HepG2 (cell line): ENCODE data around the gene PPP2R2B. TPM values are rescaled to one million over a fixed set of nuclear protein-coding genes. Genes with fewer than 3 reads are reported as not detected.

ENCODE experiments used
- ATAC-seq: fragments of 200-7000 bp; cut with Tn5 transposase; 3 replicates; pipeline ENCODE4 v1.9.1; 2020; ENCODE audit warnings: mild to moderate bottlenecking, moderate library complexity
- BruUV-seq: library from RNA; stranded (reverse); fragments of 400-500 nt; replicated peaks from 2 replicates; lab custom pipeline; 2021; lab: Mats Ljungman, UMichigan
- CTCF ChIA-PET: fragments of 300-600 bp; formaldehyde crosslinking; extraction: SDS; loops from one replicate; lab custom pipeline; 2021; ENCODE audit warnings: low total read pairs, inconsistent platforms, low intra/inter-chr PET ratio; lab: Yijun Ruan, JAX
- POLR2A ChIA-PET: fragments of 350-600 bp; sonication (Branson Sonifier 250); formaldehyde crosslinking; loops from one replicate; lab custom pipeline; 2020; ENCODE audit warnings: antibody characterized with exemption, inconsistent platforms; lab: Yijun Ruan, JAX
- DNase-seq: peaks from one replicate; pipeline ENCODE4 v3.0.0-alpha.2; 2015; ENCODE audit warnings: low spot score
- FAIRE-seq: peaks from 3 replicates; lab custom pipeline; 2011; peaks lifted over from hg19 to GRCh38; lab: Jason Lieb, UNC
- H2AFZ ChIP-seq: one replicate; pipeline ENCODE4 v1.6.1; 2011; ENCODE audit warnings: low read length, inconsistent platforms
- H3K27ac ChIP-seq: fragments of 300-600 bp; 3 replicates; pipeline ENCODE4 v1.8.0; 2011; ENCODE audit warnings: mixed run types, mild to moderate bottlenecking, mixed read lengths, low read length, inconsistent platforms; ENCODE audit not compliant: insufficient read depth; ENCODE audit errors: extremely low read length
- H3K27me3 ChIP-seq, 2 experiments: fragments of 200-600 bp in 1 of 2; 2 replicates in 1 of 2; 3 replicates in 1 of 2; pipeline versions ENCODE4 v1.6.0 to v1.8.0; 2011; ENCODE audit warnings: low read length in 2 of 2, mild to moderate bottlenecking in 2 of 2, moderate library complexity in 2 of 2, inconsistent platforms in 1 of 2; ENCODE audit not compliant: insufficient read depth in 2 of 2, control insufficient read depth in 1 of 2
- H3K36me3 ChIP-seq, 2 experiments: fragments of 200-600 bp in 1 of 2; replicated peaks in 1 of 2; 2 replicates in 1 of 2; 3 replicates in 1 of 2; pipeline versions ENCODE4 v1.5.1 to v1.8.0; 2011; ENCODE audit warnings: low read length in 2 of 2, inconsistent platforms in 1 of 2; ENCODE audit not compliant: insufficient read depth in 2 of 2, control insufficient read depth in 1 of 2
- H3K4me1 ChIP-seq: 2 replicates; pipeline ENCODE4 v1.5.1; 2012; ENCODE audit warnings: low read length, inconsistent platforms; ENCODE audit not compliant: insufficient read depth
- H3K4me2 ChIP-seq: 2 replicates; pipeline ENCODE4 v1.6.0; 2011; ENCODE audit warnings: low read depth, low read length, inconsistent platforms
- H3K4me3 ChIP-seq, 3 experiments: fragments of 200-600 bp in 1 of 3; sonication (generic), shearing (Covaris generic) in 1 of 3; replicated peaks in 1 of 3; 2 replicates each; pipeline ENCODE4 v1.5.1; 2011 to 2016; ENCODE audit warnings: low read length in 3 of 3, inconsistent platforms in 2 of 3, low read depth in 2 of 3, mild to moderate bottlenecking in 2 of 3, control low read depth in 1 of 3, mixed read lengths in 1 of 3; ENCODE audit not compliant: insufficient read depth in 1 of 3
- H3K79me2 ChIP-seq: one replicate; pipeline ENCODE4 v1.6.1; 2011; ENCODE audit warnings: low read length, inconsistent platforms; ENCODE audit not compliant: insufficient read depth
- H3K9ac ChIP-seq: 2 replicates; pipeline ENCODE4 v1.6.0; 2011; ENCODE audit warnings: mild to moderate bottlenecking, low read depth, low read length, inconsistent platforms; ENCODE audit not compliant: insufficient read depth
- H3K9me3 ChIP-seq: 2 replicates; pipeline ENCODE4 v1.5.1; 2012; ENCODE audit warnings: mild to moderate bottlenecking, low read length
- H4K20me1 ChIP-seq: 2 replicates; pipeline ENCODE4 v1.6.0; 2011; ENCODE audit warnings: inconsistent platforms, mild to moderate bottlenecking, low read length, moderate library complexity; ENCODE audit not compliant: insufficient read depth
- MED1 ChIP-seq: sonication (generic); formaldehyde crosslinking; IDR thresholded peaks from 2 replicates; pipeline ENCODE4 v1.4.0; 2020; ENCODE audit warnings: missing genetic modification reagents
- NCOA2 ChIP-seq: sonication (generic); formaldehyde crosslinking; IDR thresholded peaks from 2 replicates; pipeline ENCODE4 v1.8.0; 2022; ENCODE audit warnings: inconsistent platforms
- ZNF407 ChIP-seq: sonication (generic); formaldehyde crosslinking; IDR thresholded peaks from one replicate; pipeline ENCODE4 v1.5.1; 2020; ENCODE audit warnings: mild to moderate bottlenecking, missing genetic modification reagents; ENCODE audit errors: not compliant biosample characterization
- WGBS: methylation state at CpG from one replicate; pipeline ENCODE4 v1.1.6; 2017; ENCODE audit warnings: low lambda C conversion rate; 5-methylcytosine and 5-hydroxymethylcytosine counted together
- in situ Hi-C: cut with HindIII; loops from 2 replicates; pipeline ENCODE4 v1.10.0; 2017; ENCODE audit warnings: low pct_unique_long_range_greater_than_20kb; ENCODE audit not compliant: extremely low pct_ligation_motif_present
- intact Hi-C: fragments of 100-400 bp; cut with micrococcal nuclease; formaldehyde crosslinking; loops from one replicate; pipeline ENCODE4 v1.10.0; 2022; ENCODE audit not compliant: unreplicated experiment
- polyA plus RNA-seq, 8 experiments: library from polyadenylated mRNA; depleted of rRNA in 3 of 8; stranded (reverse) in 7 of 8; unstranded in 1 of 8; fragments of >200 nt; fragmentation: Illumina TruSeq in 4 of 8; extraction: Trizol in 4 of 8; gene quantifications; 2 replicates each; pipeline versions ENCODE4 v1.2.1 to v1.2.3, GENCODE V29; 2011 to 2016; ENCODE audit warnings: low read depth in 4 of 8, missing spikeins in 1 of 8, mixed read lengths in 1 of 8; ENCODE audit not compliant: insufficient read depth in 1 of 8
- total RNA-seq, 5 experiments: library from RNA; depleted of rRNA; stranded (reverse); fragments of >200 nt; fragmentation: Illumina TruSeq; extraction: Trizol; gene quantifications; 2 replicates each; pipeline ENCODE4 v1.2.3, GENCODE V29; 2016; ENCODE audit warnings: low read depth in 1 of 5

PPP2R2B gene
- total and polyA plus RNA-seq, 2 of the 13 experiments (the other 11 are each of a cell fraction or from before 2014, with no cell fraction given): not detected

GRCh38 chr5:146902471-146902870, 23.9 kb upstream of the PPP2R2B start:
- Histone ChIP-seq H2AFZ (no peak overlapping the region), H3K27ac (no peak overlapping the region), H3K9me3 (no peaks in the 10 kb centered on the region), H3K4me1 (no peaks in the 10 kb centered on the region), H3K9ac (no peak overlapping the region), H3K36me3 (no peaks in the 10 kb centered on the region), H3K27me3 (no peaks in the 10 kb centered on the region), H3K79me2 (no peaks in the 10 kb centered on the region), H3K4me2 (no peak overlapping the region), H4K20me1 (no peaks in the 10 kb centered on the region), H3K4me3 (no peak overlapping the region)
- ATAC-seq (no peak), DNase-seq (no peak), FAIRE-seq (no peak)
- intact Hi-C loops: no loop called here
- no TSS peak for BruUV-seq
- CTCF ChIA-PET: no interaction called here
- in situ Hi-C loops: no loop called here
- POLR2A ChIA-PET: no interaction called here
- 11% methylated on average over 3 of the region's 3 CpGs for WGBS
- TF ChIP-seq NCOA2 (CRISPR knock-in tag) (no peak), ZNF407 (CRISPR knock-in tag) (no peak), MED1 (CRISPR knock-in tag) (no peak)
